Measurements from ENCODE around the gene MZT1.

- TF ChIP-seq, protein P1, sequence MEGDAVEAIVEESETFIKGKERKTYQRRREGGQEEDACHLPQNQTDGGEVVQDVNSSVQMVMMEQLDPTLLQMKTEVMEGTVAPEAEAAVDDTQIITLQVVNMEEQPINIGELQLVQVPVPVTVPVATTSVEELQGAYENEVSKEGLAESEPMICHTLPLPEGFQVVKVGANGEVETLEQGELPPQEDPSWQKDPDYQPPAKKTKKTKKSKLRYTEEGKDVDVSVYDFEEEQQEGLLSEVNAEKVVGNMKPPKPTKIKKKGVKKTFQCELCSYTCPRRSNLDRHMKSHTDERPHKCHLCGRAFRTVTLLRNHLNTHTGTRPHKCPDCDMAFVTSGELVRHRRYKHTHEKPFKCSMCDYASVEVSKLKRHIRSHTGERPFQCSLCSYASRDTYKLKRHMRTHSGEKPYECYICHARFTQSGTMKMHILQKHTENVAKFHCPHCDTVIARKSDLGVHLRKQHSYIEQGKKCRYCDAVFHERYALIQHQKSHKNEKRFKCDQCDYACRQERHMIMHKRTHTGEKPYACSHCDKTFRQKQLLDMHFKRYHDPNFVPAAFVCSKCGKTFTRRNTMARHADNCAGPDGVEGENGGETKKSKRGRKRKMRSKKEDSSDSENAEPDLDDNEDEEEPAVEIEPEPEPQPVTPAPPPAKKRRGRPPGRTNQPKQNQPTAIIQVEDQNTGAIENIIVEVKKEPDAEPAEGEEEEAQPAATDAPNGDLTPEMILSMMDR (IDR thresholded peaks at IDR 0.05): no peak
- TF ChIP-seq POLR2A (IDR thresholded peaks at IDR 0.05): no peak
Measured at GRCh38 chr13:72686766-72687165, 40.7 kb downstream of the MZT1 start.

All from uterus (tissue), 2 donors.